Daoy (cell line): ENCODE results near the gene FAM24B. TPM values are rescaled to one million over a fixed set of nuclear protein-coding genes. Genes with fewer than 3 reads are reported as not detected.
"Not testable (repeated sequence)": the region's sequence is repeated elsewhere in the genome, so short reads cannot be mapped to it uniquely, and the experiment has no call there.

Experiments used
- DNase-seq: peaks from one replicate; pipeline ENCODE4 v3.0.0-alpha.2; 2015; ENCODE audit warnings: low read depth
- total RNA-seq: library from RNA; depleted of rRNA; stranded (reverse); fragments of >200 nt; shearing (Covaris generic); gene quantifications from 2 replicates; pipeline ENCODE4 v1.2.3, GENCODE V29; 2014; rRNA removed

Gene FAM24B, protein sequence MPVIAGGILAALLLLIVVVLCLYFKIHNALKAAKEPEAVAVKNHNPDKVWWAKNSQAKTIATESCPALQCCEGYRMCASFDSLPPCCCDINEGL
- 7.6 and 9.5 TPM in 2 replicates for total RNA-seq

DNA sequence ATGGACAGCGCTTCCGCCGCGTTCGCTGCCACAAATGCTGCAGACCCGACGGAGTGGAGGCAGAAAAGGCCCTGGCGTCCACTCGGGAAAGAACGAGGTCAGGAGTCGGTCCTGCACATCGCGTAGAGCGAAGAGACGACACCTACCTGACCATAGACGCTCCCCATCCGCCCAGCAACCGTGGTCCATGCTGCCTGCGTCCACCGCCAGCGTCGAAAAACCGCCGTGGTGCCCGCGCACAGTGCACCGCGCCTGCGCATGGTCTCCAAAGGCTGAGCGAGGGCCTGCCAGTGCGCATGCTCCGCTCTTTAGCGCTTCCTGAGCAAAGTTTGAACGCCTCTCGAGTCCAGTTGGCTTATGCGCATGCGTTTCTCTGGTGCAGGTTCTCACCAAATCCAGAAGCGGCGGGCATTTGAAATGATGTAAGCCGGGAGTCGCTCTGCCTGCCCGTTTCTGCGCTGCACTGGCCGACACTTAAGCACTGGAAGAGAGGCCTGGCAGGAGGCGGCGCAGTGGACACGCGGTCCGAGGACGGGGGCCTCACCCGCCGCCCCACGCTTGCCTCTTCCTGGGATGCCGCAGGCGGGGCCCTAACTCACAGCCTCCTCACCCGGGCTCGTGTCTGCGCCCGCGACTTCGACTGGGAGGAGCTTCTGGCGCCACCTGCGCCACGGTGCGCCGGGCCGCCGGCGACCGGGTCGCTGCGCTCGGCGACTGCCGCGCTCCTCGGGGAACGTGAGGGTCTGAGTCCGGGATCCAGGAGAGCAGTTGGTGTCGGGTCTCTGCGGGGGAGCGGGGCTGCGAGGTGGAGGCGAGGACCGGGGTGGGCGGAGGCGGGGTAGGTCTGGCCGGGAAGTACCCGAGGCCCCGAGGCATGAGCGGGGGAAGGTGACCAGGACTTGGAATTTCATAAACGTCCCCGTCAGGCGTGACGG lies at the start of gene FAM24B:
Gene FAM24B (minus strand): TSS at position 243 of the 935 bp plus-strand sequence. CDS start 29,066 bp downstream, outside the sequence.
- peak; percentile 97 for DNase-seq

DNA sequence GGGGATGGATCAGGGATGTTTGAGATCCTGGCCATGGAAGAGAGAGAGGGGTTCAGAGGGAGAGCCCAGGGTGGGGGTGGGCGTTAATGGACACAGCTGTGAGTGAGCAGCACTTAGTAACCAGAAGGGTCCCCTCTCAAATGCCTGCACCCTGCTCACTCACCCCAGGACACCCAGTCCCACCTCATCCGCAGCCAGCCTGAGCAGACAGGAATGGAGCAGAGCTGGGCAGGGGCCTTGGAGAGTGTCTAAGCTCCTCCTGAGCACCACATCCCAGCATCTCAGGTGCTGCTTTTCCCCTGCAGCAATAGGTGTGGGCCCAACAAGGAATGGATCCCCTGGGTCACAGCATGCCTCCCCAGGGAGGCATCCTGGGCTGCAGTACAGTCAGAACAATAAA lies 36.3 kb upstream of the FAM24B start:
- DNase-seq, result no peak

DNA sequence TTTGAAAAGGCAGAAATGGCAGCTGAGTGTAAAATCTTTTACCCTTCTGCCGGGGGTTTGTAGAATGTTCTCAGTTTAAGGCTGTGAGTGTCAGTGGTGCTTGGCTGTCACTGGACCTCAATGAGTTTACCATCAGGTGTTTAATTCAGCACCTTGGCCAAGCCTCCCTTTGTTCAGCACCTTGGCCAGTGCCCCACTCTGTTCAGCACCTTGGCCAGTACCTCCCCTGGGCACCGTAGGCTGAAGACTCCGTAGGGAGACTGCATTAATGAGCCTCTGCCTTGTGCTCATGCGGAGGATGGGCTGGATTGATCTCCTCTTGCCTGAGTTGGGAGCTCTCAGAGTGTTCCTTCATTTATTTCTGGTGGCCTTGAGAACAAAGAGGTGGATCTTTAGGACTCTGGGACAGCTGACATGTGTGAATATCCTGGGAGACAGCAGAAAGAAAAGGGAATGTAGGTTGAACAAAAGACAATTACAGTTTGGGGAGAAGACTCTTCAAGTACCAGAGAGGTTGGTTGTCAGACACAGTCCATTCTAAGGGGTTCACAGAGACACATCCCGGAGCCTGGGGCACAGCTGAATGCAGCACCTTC lies 32.6 kb upstream of the FAM24B start:
- DNase-seq, result peak; percentile 38

DNA sequence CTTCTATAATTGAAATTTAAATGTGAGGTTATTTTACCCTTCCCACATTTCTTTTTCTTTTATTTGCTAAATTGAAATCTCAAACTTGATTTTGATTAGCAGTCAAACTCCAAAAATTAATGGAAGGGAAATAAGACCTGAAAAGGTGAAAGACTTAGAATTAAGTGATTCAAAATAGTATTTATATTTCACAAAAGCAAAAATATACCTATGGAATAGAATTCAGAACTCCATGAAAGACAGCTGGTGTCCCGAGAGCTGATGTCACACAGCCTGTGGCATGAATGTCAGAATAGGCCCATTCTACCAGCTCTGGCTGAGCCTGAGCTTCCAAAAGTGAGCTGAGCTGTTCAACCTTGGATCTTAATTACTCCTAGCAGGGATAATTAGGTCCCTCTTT lies 30.9 kb upstream of the FAM24B start, which contains the start of gene FAM24A:
Gene FAM24A (plus strand): TSS at position 301 of the 400 bp plus-strand sequence. CDS start 1,025 bp downstream, outside the sequence.
- DNase-seq, result no peak

DNA sequence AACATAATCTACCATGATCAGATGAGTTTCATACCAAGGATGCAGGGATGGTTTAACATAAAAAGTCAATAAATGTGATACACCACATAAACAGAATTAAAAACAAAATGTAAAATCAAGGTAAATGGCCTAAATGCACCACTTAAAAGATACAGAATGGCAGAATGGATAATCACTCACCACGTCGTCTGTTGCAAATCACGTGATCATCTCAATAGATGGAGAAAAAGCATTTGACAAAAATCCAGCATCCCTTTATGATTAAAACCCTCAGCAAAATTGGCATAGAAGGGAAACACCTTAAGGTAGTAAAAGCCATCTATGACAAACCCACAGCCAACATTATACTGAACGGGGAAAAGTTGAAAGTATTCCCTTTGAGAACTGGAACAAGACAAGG lies 24.5 kb upstream of the FAM24B start:
- not testable (repeated sequence) for DNase-seq

DNA sequence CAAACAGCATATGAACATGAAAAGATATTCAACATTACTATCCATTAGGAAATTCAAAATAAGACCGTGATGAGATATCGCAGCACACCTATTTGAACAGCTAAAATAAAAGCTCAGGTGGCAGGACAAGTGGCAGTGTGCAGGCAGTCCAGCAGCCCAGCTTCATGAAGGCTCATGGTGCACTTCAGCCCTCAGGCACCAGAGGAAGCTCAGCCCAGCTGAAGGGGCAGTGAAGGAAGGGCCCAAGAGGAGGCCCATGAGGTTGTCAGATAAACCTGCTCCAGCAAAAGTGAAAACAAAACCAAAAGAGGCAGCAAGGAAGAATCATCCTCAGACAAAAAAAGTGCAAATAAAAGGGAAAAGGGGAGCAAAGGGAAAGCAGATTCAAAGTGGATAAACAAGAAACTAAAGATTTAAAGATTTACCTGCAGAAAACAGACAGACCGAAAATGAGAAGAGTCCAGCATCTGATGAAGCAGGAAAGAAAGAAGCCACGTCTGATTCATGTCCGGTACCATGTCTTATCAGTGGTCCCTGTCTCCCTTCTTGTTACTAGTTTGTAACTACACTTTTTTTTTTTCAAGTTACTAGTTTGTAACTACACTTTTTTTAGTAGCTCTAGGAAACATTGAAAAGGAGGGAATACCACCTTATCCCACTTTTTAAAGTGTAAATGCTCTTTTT lies 15.0 kb upstream of the FAM24B start:
- DNase-seq, result no peak

DNA sequence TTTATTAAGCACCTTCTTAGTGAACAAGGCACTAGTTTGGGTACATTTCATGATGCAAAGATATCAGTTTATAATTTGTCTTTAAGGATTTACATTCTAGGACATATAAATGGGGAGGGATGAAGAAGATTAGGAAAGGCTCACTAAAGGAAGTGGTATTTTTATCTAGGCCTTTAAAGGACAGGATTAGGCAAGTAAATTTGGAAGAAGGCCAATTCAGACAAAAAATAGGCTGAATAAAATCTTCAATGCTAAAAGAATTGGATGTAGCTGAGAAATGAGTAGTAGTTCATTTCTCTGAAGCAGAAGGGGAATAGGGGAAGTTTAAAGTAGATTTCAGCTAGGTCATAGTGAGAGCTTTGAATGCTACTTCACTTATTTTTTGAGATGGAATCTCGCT lies 4.8 kb upstream of the FAM24B start:
- no peak for DNase-seq

DNA sequence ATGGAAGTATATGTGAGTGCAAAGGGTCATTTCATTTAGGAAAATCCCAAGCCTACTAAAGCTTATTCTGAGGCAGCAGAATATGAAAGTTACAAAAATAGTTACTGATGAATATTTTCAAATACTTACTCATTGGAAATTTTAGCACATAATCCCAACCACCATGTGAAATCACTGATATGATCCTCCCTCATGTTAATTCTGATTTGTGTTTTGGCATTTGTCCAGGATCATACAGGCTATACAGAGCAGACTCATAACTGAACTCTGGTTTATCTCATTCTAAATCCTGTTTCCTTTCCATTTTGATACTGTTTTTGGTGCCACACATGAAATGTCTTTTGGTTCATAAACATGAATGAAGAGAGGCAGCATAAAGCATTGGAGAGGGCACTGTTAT lies 3.4 kb upstream of the FAM24B start:
- DNase-seq, result no peak

DNA sequence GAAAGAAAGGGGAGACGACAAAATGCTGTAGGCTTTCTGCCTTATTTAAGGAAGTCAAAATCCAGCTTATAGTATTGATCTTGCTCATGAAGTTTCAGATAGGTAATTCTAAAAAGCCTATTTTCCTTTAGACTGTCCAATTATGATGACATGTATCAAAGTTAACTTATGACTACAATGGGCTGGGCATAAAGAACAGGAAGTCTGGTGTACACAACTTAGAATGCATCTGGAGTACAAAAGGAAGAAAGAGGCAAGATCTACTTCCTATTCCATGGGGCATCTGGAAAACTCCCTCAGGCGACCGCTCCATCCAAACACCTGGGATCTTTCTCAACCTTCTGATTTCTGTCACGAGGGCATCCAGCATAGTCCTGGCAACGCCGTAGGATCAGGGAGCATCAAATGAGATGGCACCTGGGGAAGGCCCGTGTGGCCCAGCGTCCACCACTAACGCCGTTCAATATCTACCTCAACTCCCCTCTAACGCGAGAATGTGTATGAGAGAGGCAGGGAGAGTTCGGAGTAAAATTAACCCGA lies 512 bp downstream of the FAM24B start:
- DNase-seq, result no peak

DNA sequence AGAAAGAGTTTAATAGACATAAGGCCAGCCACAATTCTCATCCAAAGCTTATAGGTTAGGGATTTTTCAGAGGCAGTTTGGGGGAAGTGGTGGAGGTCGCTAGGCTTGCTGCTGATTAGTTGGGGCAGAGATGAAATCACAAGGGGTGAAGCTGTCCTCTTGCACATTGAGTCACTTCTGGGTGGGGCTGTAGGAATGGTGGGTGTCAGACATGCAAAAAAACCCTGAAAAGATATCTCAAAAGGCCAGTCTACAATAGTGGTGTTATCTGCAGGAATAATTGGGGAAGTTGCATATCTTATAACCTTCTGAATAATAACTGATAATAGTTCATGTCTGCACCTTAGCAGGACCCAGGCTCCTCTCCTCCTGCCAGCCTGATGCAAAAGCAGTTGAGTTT lies 2.1 kb downstream of the FAM24B start:
- DNase-seq, result no peak

DNA sequence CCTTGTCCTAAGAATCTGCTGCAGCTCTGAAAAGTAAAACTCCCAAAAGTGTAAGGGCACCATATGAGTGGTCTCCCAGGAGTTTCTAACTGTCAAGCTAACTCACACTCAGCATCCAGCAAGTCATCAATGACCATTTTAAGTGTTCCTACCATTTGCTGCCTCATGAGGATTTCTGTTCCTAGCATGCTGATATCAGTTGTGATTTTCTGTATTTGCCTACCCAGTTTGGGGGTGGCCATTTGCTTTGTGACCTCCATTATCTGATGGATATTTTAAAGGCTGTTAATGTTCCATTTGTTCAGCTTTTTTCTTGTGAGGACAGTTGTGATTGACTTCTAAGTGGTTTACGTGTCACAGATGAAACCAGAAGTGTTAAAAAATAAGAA lies 2.9 kb downstream of the FAM24B start:
- no peak for DNase-seq

DNA sequence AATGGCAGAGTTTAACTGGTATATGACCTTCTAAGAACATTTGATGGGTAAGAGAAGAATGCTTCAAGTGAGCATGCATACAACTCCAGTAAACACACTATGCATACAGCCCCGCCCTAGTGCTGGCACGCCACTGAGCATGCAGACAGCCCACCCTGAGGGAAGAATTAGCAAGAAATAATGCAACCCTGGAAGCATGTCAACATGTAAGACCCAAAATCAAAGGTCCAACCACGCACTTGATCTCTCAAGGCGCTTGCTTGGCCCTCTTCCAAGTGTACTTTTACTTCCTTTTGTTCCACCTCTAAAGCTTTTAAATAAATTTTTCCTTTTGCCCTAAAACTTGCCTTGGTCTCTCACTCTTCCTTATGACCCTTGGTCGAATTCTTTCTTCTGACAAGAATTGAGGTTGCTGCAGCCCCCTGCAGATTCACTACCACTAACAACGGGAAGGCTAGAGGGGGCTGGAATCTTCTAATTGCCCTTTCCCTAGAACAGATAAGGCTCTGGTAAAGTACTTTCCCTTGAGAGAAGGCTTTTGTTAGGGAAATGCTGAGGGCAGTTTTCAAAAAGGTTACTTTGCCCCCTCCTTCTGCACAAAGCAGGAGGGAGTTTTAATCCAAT lies 3.4 kb downstream of the FAM24B start:
- no peak for DNase-seq

DNA sequence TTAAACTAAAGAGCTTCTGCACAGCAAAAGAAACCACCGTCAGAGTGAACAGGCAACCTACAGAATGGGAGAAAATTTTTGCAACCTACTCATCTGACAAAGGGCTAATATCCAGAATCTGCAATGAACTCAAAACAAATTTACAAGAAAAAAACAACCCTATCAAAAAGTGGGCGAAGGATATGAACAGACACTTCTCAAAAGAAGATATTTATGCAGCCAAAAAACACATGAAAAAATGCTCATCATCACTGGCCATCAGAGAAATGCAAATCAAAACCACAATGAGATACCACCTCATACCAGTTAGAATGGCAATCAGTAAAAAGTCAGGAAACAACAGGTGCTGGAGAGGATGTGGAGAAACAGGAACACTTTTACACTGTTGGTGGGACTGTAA lies 7.4 kb downstream of the FAM24B start:
- DNase-seq, result not testable (repeated sequence)

DNA sequence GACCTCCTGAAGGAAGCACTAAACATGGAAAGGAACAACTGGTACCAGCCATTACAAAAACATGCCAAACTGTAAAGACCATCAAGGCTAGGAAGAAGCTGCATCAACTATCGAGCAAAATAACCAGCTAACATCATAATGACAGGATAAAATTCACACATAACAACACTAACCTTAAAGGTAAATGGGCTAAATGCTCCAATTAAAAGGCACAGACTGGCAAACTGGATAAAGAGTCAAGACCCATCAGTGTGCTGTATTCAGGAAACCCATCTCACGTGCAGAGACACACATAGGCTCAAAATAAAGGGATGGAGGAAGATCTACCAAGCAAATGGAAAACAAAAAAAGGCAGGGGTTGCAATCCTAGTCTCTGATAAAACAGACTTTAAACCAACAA lies 10.6 kb downstream of the FAM24B start:
- not testable (repeated sequence) for DNase-seq

DNA sequence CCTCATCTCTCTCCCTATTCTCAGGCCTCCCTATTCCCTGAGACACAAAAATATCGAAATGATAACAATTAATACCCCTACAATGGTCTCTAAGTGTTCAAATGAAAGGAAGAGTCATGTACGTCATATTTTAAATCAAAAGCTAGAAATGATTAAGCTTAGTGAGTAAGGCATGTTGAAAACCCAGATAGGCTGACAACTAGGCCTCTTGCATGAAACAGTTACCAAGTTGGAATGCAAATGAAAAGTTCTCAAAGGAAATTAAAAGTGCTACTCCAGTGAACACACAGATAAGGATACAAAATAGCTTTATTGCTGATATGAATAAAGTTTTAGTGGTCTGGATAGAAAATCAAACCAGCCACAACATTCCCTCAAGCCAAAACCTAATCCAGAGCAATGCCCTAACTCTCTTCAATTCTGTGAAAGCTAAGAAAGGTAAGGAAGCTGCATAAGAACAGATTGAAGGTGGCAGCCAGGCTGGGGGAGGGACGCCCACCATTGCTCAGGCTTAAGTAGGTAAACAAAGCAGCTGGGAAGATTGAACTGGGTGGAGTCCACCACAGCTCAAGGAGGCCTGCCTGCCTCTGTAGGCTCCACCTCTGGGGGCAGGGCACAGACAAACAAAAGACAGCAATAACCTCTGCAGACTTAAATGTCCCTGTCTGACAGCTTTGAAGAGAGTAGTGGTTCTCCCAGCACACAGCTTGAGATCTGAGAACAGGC lies 12.5 kb downstream of the FAM24B start:
- not testable (repeated sequence) for DNase-seq

DNA sequence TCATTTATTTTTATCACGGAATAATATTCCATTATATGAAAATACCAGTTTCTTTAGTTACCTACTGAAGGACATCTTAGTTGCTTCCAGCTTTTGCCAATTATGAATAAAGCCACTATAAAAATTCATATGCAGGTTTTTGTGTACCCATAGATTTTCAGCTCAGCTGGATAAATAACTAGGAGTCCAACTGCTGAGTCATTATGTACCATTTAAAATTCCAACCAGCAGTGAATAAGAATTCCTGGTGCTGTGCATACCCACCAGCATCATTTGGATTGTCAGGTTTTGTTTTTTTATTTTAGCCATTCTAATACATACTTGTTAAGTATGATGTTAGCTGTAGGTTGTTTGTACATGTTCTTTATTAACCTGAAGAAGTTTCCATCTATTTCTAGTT lies 14.5 kb downstream of the FAM24B start:
- DNase-seq, result no peak

DNA sequence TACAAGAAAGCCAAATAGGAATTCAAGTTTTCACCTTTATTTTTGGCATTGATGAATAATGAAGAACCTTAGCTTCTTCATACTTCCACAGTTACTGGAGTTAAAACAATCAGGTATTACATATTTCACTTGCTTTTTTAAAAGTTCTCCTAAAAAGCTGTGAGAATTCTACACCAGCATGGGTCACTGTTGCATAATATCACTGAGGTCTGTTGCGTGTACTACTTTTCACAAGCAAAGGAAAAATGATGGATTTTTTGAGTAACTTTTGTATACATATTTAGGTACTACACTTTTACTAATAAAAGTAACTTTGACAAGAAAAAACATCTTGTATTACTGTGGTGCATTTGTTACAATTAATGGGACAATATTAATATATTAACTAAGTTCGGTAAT lies 15.2 kb downstream of the FAM24B start:
- DNase-seq, result no peak

DNA sequence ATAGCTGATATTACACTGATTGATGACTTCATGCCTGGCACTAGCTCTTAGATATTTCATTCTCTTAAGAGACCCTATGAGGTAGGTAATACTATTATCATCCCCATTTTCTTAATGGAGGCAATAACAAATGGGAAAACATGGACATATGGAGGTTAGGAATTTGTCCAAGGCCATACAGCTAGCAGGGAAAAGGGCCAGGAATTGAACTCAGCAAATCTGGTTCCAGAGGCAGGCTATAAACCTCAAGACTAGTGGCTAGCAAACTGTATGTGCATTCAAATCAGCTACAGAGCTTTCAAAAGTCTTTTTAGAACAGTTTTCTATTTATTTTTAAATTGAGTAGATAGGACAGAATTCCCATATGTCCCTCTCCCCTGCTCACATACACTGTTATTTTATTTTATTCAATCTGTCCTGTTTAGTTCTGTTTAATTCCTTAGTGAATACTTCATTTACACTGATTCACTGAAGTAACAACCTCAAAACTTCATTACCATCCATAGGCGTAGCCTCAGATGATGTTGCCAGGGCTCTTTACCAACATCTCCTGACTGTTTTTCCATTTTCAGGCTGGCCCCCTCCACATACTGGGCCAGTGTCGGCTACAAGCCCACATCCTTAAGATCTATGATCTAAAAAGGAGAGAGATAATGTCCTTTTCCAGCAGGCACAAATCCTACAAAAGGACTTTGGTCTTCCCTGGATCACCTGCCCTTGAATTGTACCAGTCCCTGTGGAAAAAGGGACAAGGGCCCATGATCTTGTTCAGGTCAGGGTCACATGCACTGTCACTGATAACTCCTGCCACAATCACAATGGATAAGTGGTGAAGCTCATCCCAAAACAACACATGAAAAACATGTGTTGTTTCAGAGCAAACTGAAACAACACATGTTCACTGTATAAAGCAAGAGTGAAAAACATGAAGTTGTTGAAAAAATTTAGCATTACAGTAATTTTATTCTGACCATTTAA lies 15.9 kb downstream of the FAM24B start:
- no peak for DNase-seq

DNA sequence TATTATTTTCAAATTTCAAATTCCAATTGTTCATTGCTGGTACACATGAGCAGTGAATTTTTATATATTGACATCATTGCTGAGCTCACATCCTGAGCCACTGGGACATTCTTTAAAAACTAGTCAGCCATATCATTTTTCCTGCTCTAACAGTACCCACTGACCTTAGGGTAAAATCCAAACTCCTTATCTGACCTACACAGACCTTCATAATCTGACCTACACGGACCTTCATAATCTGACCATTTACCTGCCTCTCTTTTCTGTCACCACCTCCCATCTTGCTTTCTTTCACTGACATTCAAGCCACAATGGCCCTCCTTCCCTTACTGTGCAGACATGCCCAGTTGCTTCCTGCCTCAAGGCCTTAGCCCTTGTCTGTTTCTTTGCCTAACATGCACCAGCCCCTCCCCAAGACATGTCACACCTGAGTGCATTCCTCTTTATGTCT lies 17.6 kb downstream of the FAM24B start:
- DNase-seq, result peak; percentile 42
